GM23338 (cell line): ENCODE results near the gene RHBDF2. TPM values are rescaled to one million over a fixed set of nuclear protein-coding genes. Genes with fewer than 3 reads are reported as not detected.

Experiments used
- ATAC-seq: fragments of 200-7000 bp; cut with Tn5 transposase; 3 replicates; pipeline ENCODE4 v1.9.1; 2020
- DNase-seq: peaks from one replicate; pipeline ENCODE4 v3.0.0-alpha.2; 2015; ENCODE audit warnings: low spot score
- H2AFZ ChIP-seq: fragments of 200-600 bp; sonication (generic); 2 replicates; pipeline ENCODE4 v1.8.0; 2016; ENCODE audit warnings: antibody characterized with exemption, mild to moderate bottlenecking, moderate library complexity
- H3F3A ChIP-seq: fragments of 200-600 bp; sonication (generic); replicated peaks from 2 replicates; pipeline ENCODE4 v1.8.0; 2017; ENCODE audit warnings: antibody characterized with exemption, mixed run types, low read depth
- H3K27ac ChIP-seq: fragments of 200-600 bp; sonication (generic); 2 replicates; pipeline ENCODE4 v1.6.1; 2016; ENCODE audit warnings: low read depth
- H3K27me3 ChIP-seq: fragments of 200-600 bp; sonication (generic); 2 replicates; pipeline ENCODE4 v1.8.0; 2016; ENCODE audit warnings: mild to moderate bottlenecking, mixed run types, moderate library complexity; ENCODE audit not compliant: insufficient read depth
- H3K36me3 ChIP-seq: fragments of 200-600 bp; sonication (generic); 2 replicates; pipeline ENCODE4 v1.8.0; 2016; ENCODE audit warnings: mild to moderate bottlenecking; ENCODE audit not compliant: insufficient read depth
- H3K4me1 ChIP-seq: fragments of 200-600 bp; sonication (generic); 2 replicates; pipeline ENCODE4 v1.8.0; 2016; ENCODE audit warnings: mild to moderate bottlenecking, moderate library complexity; ENCODE audit not compliant: insufficient read depth
- H3K4me2 ChIP-seq: fragments of 200-600 bp; sonication (generic); 2 replicates; pipeline ENCODE4 v1.7.1; 2017; ENCODE audit warnings: mixed run types
- H3K4me3 ChIP-seq: fragments of 200-600 bp; sonication (generic); 2 replicates; pipeline ENCODE4 v1.6.1; 2016; ENCODE audit warnings: mixed run types
- H3K79me2 ChIP-seq: fragments of 200-600 bp; sonication (generic); replicated peaks from 2 replicates; pipeline ENCODE4 v1.8.0; 2017; ENCODE audit warnings: mild to moderate bottlenecking; ENCODE audit not compliant: insufficient read depth
- H3K9me2 ChIP-seq: fragments of 200-600 bp; sonication (generic); 2 replicates; pipeline ENCODE4 v1.8.0; 2017; ENCODE audit not compliant: insufficient read depth
- H4K20me1 ChIP-seq: fragments of 200-600 bp; sonication (generic); replicated peaks from 2 replicates; pipeline ENCODE4 v1.8.0; 2017; ENCODE audit warnings: mild to moderate bottlenecking; ENCODE audit not compliant: insufficient read depth
- H3K27ac Mint-ChIP-seq: 2 replicates; pipeline ENCODE4 v1.8.0; 2020; ENCODE audit warnings: inconsistent platforms, mild to moderate bottlenecking, moderate library complexity, mixed read lengths
- H3K27me3 Mint-ChIP-seq: 3 replicates; pipeline ENCODE4 v1.8.0; 2022; ENCODE audit warnings: low read depth, mild to moderate bottlenecking, moderate library complexity, mixed read lengths, inconsistent platforms; ENCODE audit not compliant: insufficient read depth, poor library complexity
- H3K36me3 Mint-ChIP-seq: 3 replicates; pipeline ENCODE4 v1.8.0; 2021; ENCODE audit warnings: low read depth, mild to moderate bottlenecking, inconsistent platforms, moderate library complexity, mixed read lengths
- H3K4me1 Mint-ChIP-seq: 3 replicates; pipeline ENCODE4 v1.8.0; 2020; ENCODE audit warnings: mild to moderate bottlenecking, inconsistent platforms, mixed read lengths
- H3K4me3 Mint-ChIP-seq: 3 replicates; pipeline ENCODE4 v1.8.0; 2021; ENCODE audit warnings: moderate library complexity, mild to moderate bottlenecking, inconsistent platforms, mixed read lengths
- H3K9me3 Mint-ChIP-seq: 3 replicates; pipeline ENCODE4 v1.8.0; 2020; ENCODE audit warnings: moderate library complexity, mild to moderate bottlenecking, inconsistent platforms, mixed read lengths
- CREB1 ChIP-seq: fragments of 250-450 bp; sonication (Bioruptor Pico); IDR thresholded peaks from 2 replicates; pipeline ENCODE4 v1.5.0; 2020; ENCODE audit warnings: low read depth, mild to moderate bottlenecking, moderate library complexity
- CTCF ChIP-seq, 2 experiments: fragments of 200-600 bp in 1 of 2; sonication (generic) in 1 of 2; conservative IDR thresholded peaks; 2 replicates each; pipeline versions ENCODE4 v1.5.1 to v1.6.1; 2016 to 2017; ENCODE audit warnings: antibody characterized with exemption in 2 of 2, low read depth in 2 of 2, mild to moderate bottlenecking in 2 of 2, moderate library complexity in 1 of 2
- ETS1 ChIP-seq: IDR thresholded peaks from 2 replicates; pipeline ENCODE4 v1.6.1; 2016; ENCODE audit warnings: antibody characterized with exemption
- EZH2 ChIP-seq: fragments of 200-600 bp; sonication (generic); IDR thresholded peaks from one replicate; pipeline ENCODE4 v1.8.0; 2017; ENCODE audit warnings: antibody characterized with exemption, mild to moderate bottlenecking, low read depth; ENCODE audit not compliant: unreplicated experiment
- JUNB ChIP-seq: IDR thresholded peaks from one replicate; pipeline ENCODE4 v1.6.1; 2016; ENCODE audit warnings: antibody characterized with exemption; ENCODE audit not compliant: unreplicated experiment
- NANOG ChIP-seq: IDR thresholded peaks from 2 replicates; pipeline ENCODE4 v1.6.1; 2016; ENCODE audit warnings: antibody characterized with exemption, borderline replicate concordance
- POLR2AphosphoS5 ChIP-seq: IDR thresholded peaks from 2 replicates; pipeline ENCODE4 v1.6.1; 2016; ENCODE audit warnings: antibody characterized with exemption, low read depth
- REST ChIP-seq: IDR thresholded peaks from one replicate; pipeline ENCODE4 v1.6.1; 2018; ENCODE audit warnings: antibody characterized with exemption; ENCODE audit not compliant: unreplicated experiment
- STAT1 ChIP-seq: IDR thresholded peaks from one replicate; pipeline ENCODE4 v1.6.1; 2016; ENCODE audit warnings: antibody characterized with exemption; ENCODE audit not compliant: unreplicated experiment
- ZNF114 ChIP-seq: fragments of 250-450 bp; sonication (Bioruptor Pico); IDR thresholded peaks from 2 replicates; pipeline ENCODE4 v1.5.0; 2020; ENCODE audit warnings: mild to moderate bottlenecking, moderate library complexity
- ZNF331 ChIP-seq: fragments of 250-450 bp; sonication (Bioruptor Pico); IDR thresholded peaks from 2 replicates; pipeline ENCODE4 v1.5.0; 2020; ENCODE audit warnings: low read depth, mild to moderate bottlenecking, moderate library complexity
- ZNF462 ChIP-seq: fragments of 250-450 bp; sonication (Bioruptor Pico); IDR thresholded peaks from 2 replicates; pipeline ENCODE4 v1.5.0; 2020; ENCODE audit warnings: mild to moderate bottlenecking, moderate library complexity
- polyA plus RNA-seq: library from polyadenylated mRNA; unstranded; fragments of >200 nt; fragmentation: Nextera tagmentation; extraction: Ambion mirVana; gene quantifications from 2 replicates; pipeline ENCODE4 v1.2.1, GENCODE V29; 2016
- total RNA-seq: library from RNA; depleted of rRNA; stranded (reverse); fragments of >200 nt; shearing (Covaris generic); gene quantifications from 2 replicates; pipeline ENCODE4 v1.2.3, GENCODE V29; 2014

Gene RHBDF2
- total and polyA plus RNA-seq, 2 experiments from 2014 or later = 9.4 to 29.5 TPM

GRCh38 chr17:76466775-76467130 is 34.5 kb downstream of the RHBDF2 start:
- no peaks in the 10 kb centered on the region; the same call in 1 of the 3 replicates for H3K9me3 Mint-ChIP-seq

More at GRCh38 chr17:76466775-76467130, 34.5 kb downstream of the RHBDF2 start:
- Mint-ChIP-seq H3K36me3 (peaks cover 3% of the 10 kb centered on the region; the same call in 1 of the 3 replicates), H3K4me1 (peaks cover 14% of the 10 kb centered on the region), H3K27me3 (peaks cover 9% of the 10 kb centered on the region), H3K4me3 (no peak overlapping the region), H3K27ac (no peak overlapping the region)
- Histone ChIP-seq H3K27me3 (no peaks in the 10 kb centered on the region), H3F3A (no peaks in the 10 kb centered on the region), H2AFZ (no peak overlapping the region), H3K27ac (no peak overlapping the region), H3K79me2 (no peaks in the 10 kb centered on the region), H3K4me1 (no peaks in the 10 kb centered on the region), H3K4me2 (no peak overlapping the region), H4K20me1 (no peaks in the 10 kb centered on the region), H3K9me2 (no peaks in the 10 kb centered on the region), H3K4me3 (no peak overlapping the region), H3K36me3 (no peaks in the 10 kb centered on the region)
- ATAC-seq (no peak), DNase-seq (no peak)
- TF ChIP-seq JUNB (no peak), REST (no peak), POLR2AphosphoS5 (no peak), ZNF462 (CRISPR knock-in tag) (no peak), CTCF (conservative IDR thresholded peaks at IDR 0.05; ENCODE audit: low read depth in 2 of 2) (no peak), STAT1 (no peak), ZNF114 (CRISPR knock-in tag) (no peak), ETS1 (no peak), EZH2 (no peak), CREB1 (CRISPR knock-in tag) (no peak), ZNF331 (no peak), NANOG (no peak)
